GM23248 (cell line): ENCODE results near the gene CETP. TPM values are rescaled to one million over a fixed set of nuclear protein-coding genes. Genes with fewer than 3 reads are reported as not detected.
A peak's percentile ranks its signal among the peaks of the same experiment; 100 is the strongest.

Source experiments
- DNase-seq: peaks from one replicate; pipeline ENCODE4 v3.0.0-alpha.2; 2015
- H2AFZ ChIP-seq: fragments of 200-600 bp; sonication (generic); 2 replicates; pipeline ENCODE4 v1.6.1; 2016; ENCODE audit warnings: antibody characterized with exemption
- H3F3A ChIP-seq: fragments of 200-600 bp; sonication (generic); 2 replicates; pipeline ENCODE4 v1.6.1; 2016; ENCODE audit warnings: mild to moderate bottlenecking, antibody characterized with exemption, mixed run types; ENCODE audit not compliant: insufficient read depth
- H3K27ac ChIP-seq: fragments of 200-600 bp; sonication (generic); 2 replicates; pipeline ENCODE4 v1.5.1; 2016; ENCODE audit warnings: mild to moderate bottlenecking
- H3K27me3 ChIP-seq: fragments of 200-600 bp; sonication (generic); replicated peaks from 2 replicates; pipeline ENCODE4 v1.6.1; 2016; ENCODE audit warnings: mild to moderate bottlenecking; ENCODE audit not compliant: insufficient read depth
- H3K36me3 ChIP-seq: fragments of 200-600 bp; sonication (generic); 2 replicates; pipeline ENCODE4 v1.6.1; 2016; ENCODE audit warnings: low read depth, mild to moderate bottlenecking
- H3K4me1 ChIP-seq: fragments of 200-600 bp; sonication (generic); 2 replicates; pipeline ENCODE4 v1.6.1; 2016; ENCODE audit warnings: mild to moderate bottlenecking; ENCODE audit not compliant: insufficient read depth
- H3K4me2 ChIP-seq: fragments of 200-600 bp; sonication (generic); one replicate; pipeline ENCODE4 v1.6.1; 2016; ENCODE audit warnings: mild to moderate bottlenecking; ENCODE audit not compliant: unreplicated experiment
- H3K4me3 ChIP-seq: fragments of 200-600 bp; sonication (generic); 2 replicates; pipeline ENCODE4 v1.5.1; 2016; ENCODE audit warnings: mild to moderate bottlenecking
- H3K79me2 ChIP-seq: fragments of 200-600 bp; sonication (generic); 2 replicates; pipeline ENCODE4 v1.6.1; 2016; ENCODE audit warnings: mild to moderate bottlenecking; ENCODE audit not compliant: insufficient read depth
- H3K9ac ChIP-seq: fragments of 200-600 bp; sonication (generic); 2 replicates; pipeline ENCODE4 v1.6.1; 2016; ENCODE audit warnings: mild to moderate bottlenecking
- H3K9me2 ChIP-seq: fragments of 200-600 bp; sonication (generic); 2 replicates; pipeline ENCODE4 v1.6.1; 2016; ENCODE audit warnings: mixed run types, mild to moderate bottlenecking, moderate library complexity; ENCODE audit not compliant: insufficient read depth
- H3K9me3 ChIP-seq: fragments of 200-600 bp; sonication (generic); one replicate; pipeline ENCODE4 v1.6.1; 2017; ENCODE audit warnings: low read depth
- H4K20me1 ChIP-seq: fragments of 200-600 bp; sonication (generic); 2 replicates; pipeline ENCODE4 v1.6.0; 2016; ENCODE audit not compliant: insufficient read depth
- EZH2 ChIP-seq: fragments of 200-600 bp; sonication (generic); IDR thresholded peaks from 2 replicates; pipeline ENCODE4 v1.6.1; 2018; ENCODE audit warnings: antibody characterized with exemption, mild to moderate bottlenecking; ENCODE audit not compliant: insufficient read depth, poor library complexity, severe bottlenecking
- EZH2phosphoT487 ChIP-seq: fragments of 200-600 bp; sonication (generic); IDR thresholded peaks from 2 replicates; pipeline ENCODE4 v1.6.1; 2018; ENCODE audit warnings: antibody characterized with exemption, moderate library complexity, mild to moderate bottlenecking, low read depth; ENCODE audit not compliant: insufficient read depth
- WGBS, 2 experiments: methylation state at CpG; one replicate each; pipeline ENCODE4 v1.1.6; 2015 to 2017; ENCODE audit warnings: low lambda C conversion rate in 2 of 2, low coverage in 1 of 2; ENCODE audit errors: missing lambda C conversion rate in 2 of 2; 5-methylcytosine and 5-hydroxymethylcytosine counted together
- in situ Hi-C: fragments of 300-500 bp; cut with MboI; formaldehyde crosslinking; loops from 2 replicates; pipeline ENCODE4 v1.15.0; 2020
- polyA plus RNA-seq: library from polyadenylated mRNA; unstranded; fragments of >200 nt; fragmentation: Nextera tagmentation; extraction: Ambion mirVana; gene quantifications from 2 replicates; pipeline ENCODE4 v1.2.1, GENCODE V29; 2016
- total RNA-seq: library from RNA; depleted of rRNA; stranded (reverse); fragments of >200 nt; shearing (Covaris generic); gene quantifications from 2 replicates; pipeline ENCODE4 v1.2.3, GENCODE V29; 2014

Gene CETP
- total and polyA plus RNA-seq, 2 experiments from 2014 or later = not detected

GRCh38 chr16:56997931-56998330 is 36.2 kb downstream of the CETP start:
- Histone ChIP-seq H3K9me3 (no peaks in the 10 kb centered on the region), H3K9ac (no peak overlapping the region), H3F3A (no peaks in the 10 kb centered on the region; the same call in 1 of the 2 replicates), H4K20me1 (no peaks in the 10 kb centered on the region), H3K9me2 (no peaks in the 10 kb centered on the region), H3K4me3 (no peak overlapping the region), H3K27me3 (no peaks in the 10 kb centered on the region), H2AFZ (no peak overlapping the region), H3K4me2 (no peak overlapping the region), H3K79me2 (peaks cover 95% of the 10 kb centered on the region), H3K4me1 (peaks cover 31% of the 10 kb centered on the region), H3K36me3 (no peaks in the 10 kb centered on the region), H3K27ac (no peak overlapping the region)
- in situ Hi-C loops = no loop called here
- no peak for DNase-seq
- no peak for TF ChIP-seq EZH2phosphoT487
- no peak for TF ChIP-seq EZH2
- 88 to 93% methylated on average over 3 of the region's 3 CpGs for WGBS, 2 experiments

DNA sequence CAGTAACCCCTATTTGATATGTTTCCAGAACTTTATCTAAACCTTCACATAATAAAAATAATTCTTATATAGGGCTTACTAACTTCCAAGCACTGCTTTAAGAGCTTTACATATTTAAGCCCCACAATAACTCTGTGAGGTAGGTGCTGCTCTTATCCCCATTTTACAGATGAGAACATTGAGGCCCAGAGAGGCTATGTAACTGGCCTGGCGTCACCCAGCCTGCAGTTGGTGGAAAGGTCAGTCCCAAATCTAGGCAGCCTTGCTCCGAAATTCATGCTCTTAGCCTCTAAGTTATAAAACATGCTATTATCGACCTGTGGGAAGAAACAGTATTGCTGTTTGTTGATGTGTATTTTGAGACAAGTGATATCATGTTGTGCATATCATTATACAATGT is 36.6 kb downstream of the CETP start:
- Histone ChIP-seq H3K4me3 (no peak overlapping the region), H4K20me1 (no peaks in the 10 kb centered on the region), H3K9ac (no peak overlapping the region), H3K4me1 (peaks cover 27% of the 10 kb centered on the region), H3K36me3 (no peaks in the 10 kb centered on the region), H3K79me2 (peaks cover 95% of the 10 kb centered on the region), H3F3A (no peaks in the 10 kb centered on the region; the same call in 1 of the 2 replicates), H2AFZ (no peak overlapping the region), H3K9me3 (no peaks in the 10 kb centered on the region), H3K27ac (no peak overlapping the region), H3K9me2 (no peaks in the 10 kb centered on the region), H3K4me2 (no peak overlapping the region), H3K27me3 (no peaks in the 10 kb centered on the region)
- 98% methylated on average over 3 of the region's 3 CpGs for WGBS, 2 experiments
- no peak for TF ChIP-seq EZH2phosphoT487
- TF ChIP-seq EZH2 = no peak
- DNase-seq = no peak
- in situ Hi-C loops = no loop called here

- Histone ChIP-seq H3K4me2 (no peak overlapping the region), H3K79me2 (peaks cover 91% of the 10 kb centered on the region), H3K36me3 (no peaks in the 10 kb centered on the region), H4K20me1 (no peaks in the 10 kb centered on the region), H3K27ac (no peak overlapping the region), H3K9ac (0 out of 2 replicates have a peak overlapping the region, but pooled peaks have one; percentile 78), H3K4me3 (no peak overlapping the region), H3K9me2 (no peaks in the 10 kb centered on the region), H3F3A (no peaks in the 10 kb centered on the region; the same call in 1 of the 2 replicates), H3K4me1 (peaks cover 24% of the 10 kb centered on the region), H3K27me3 (no peaks in the 10 kb centered on the region), H3K9me3 (no peaks in the 10 kb centered on the region), H2AFZ (no peak overlapping the region)
- DNase-seq = no peak
- WGBS, 2 experiments = 96 to 98% methylated on average over 6 of the region's 6 CpGs
- in situ Hi-C loops = no loop called here
- TF ChIP-seq EZH2 (no peak), EZH2phosphoT487 (no peak)
Observed at GRCh38 chr16:56998861-56999260, 37.1 kb downstream of the CETP start.

- in situ Hi-C loops = no loop called here
- Histone ChIP-seq H3K27ac (peak overlapping the region; percentile 99), H3K4me3 (no peak overlapping the region), H3K9me3 (no peaks in the 10 kb centered on the region), H3K27me3 (no peaks in the 10 kb centered on the region), H4K20me1 (no peaks in the 10 kb centered on the region), H3K9ac (peak overlapping the region; percentile 78), H3K36me3 (no peaks in the 10 kb centered on the region), H2AFZ (no peak overlapping the region), H3K9me2 (no peaks in the 10 kb centered on the region), H3K4me2 (peak overlapping the region; percentile 56), H3F3A (no peaks in the 10 kb centered on the region; the same call in 1 of the 2 replicates), H3K79me2 (peaks cover 83% of the 10 kb centered on the region), H3K4me1 (peaks cover 24% of the 10 kb centered on the region)
- TF ChIP-seq EZH2 (no peak), EZH2phosphoT487 (no peak)
- no peak for DNase-seq
- 97 to 99% methylated on average over 11 of the region's 11 CpGs for WGBS, 2 experiments
Observed at GRCh38 chr16:56999409-57000270, 37.9 kb downstream of the CETP start.
